ENCODE measurements around the gene ALAS2.
A peak's percentile ranks its signal among the peaks of the same experiment; 100 is the strongest.

ALAS2 gene

GRCh38 chrX:54999717-55000598 is 30.8 kb downstream of the ALAS2 start, which contains the start of gene APEX2:
Gene APEX2, plus strand, starts transcription at chrX:55000363. Its CDS starts 60 bp downstream, at chrX:55000423.
- H3K4me3 ChIP-seq (ENCODE audit: low read depth, low read length) = peak within 1 kb of the TSS; percentile 96
- TF ChIP-seq MAX (IDR thresholded peaks at IDR 0.05; ENCODE audit: low read depth, low read length) (0 out of 2 replicates have a peak, but pooled peaks have one; percentile 21), MYC (IDR thresholded peaks at IDR 0.05; ENCODE audit: low read depth, low read length) (peak; percentile 15; the same call in 1 of the 2 replicates), CTCF (IDR thresholded peaks at IDR 0.05; ENCODE audit: low read depth, low read length) (no peak), POLR2A (IDR thresholded peaks at IDR 0.05; ENCODE audit: extremely low read depth, insufficient read length) (peak; percentile 91)
- DNase-seq (ENCODE audit: low read depth) = peak; percentile 94

GRCh38 chrX:54995621-54996020 is 35.2 kb downstream of the ALAS2 start:
- TF ChIP-seq MAX (IDR thresholded peaks at IDR 0.05; ENCODE audit: low read depth, low read length) (no peak), MYC (IDR thresholded peaks at IDR 0.05; ENCODE audit: low read depth, low read length) (no peak), CTCF (IDR thresholded peaks at IDR 0.05; ENCODE audit: low read depth, low read length) (no peak), POLR2A (IDR thresholded peaks at IDR 0.05; ENCODE audit: extremely low read depth, insufficient read length) (no peak)

GRCh38 chrX:54994668-54995351 is 36.0 kb downstream of the ALAS2 start:
- TF ChIP-seq MAX (IDR thresholded peaks at IDR 0.05; ENCODE audit: low read depth, low read length) = no peak
- no peak for TF ChIP-seq POLR2A (IDR thresholded peaks at IDR 0.05; ENCODE audit: extremely low read depth, insufficient read length)
- TF ChIP-seq CTCF (IDR thresholded peaks at IDR 0.05; ENCODE audit: low read depth, low read length) = no peak
- no peak for TF ChIP-seq MYC (IDR thresholded peaks at IDR 0.05; ENCODE audit: low read depth, low read length)
- DNase-seq (ENCODE audit: low read depth) = peak; percentile 17
- H3K4me3 ChIP-seq (ENCODE audit: low read depth, low read length) = no peak overlapping the region

More at GRCh38 chrX:54995621-54996020, 35.2 kb downstream of the ALAS2 start:
- no peak for DNase-seq (ENCODE audit: low read depth)
- H3K4me3 ChIP-seq (ENCODE audit: low read depth, low read length) = no peak overlapping the region

- no peak for DNase-seq (ENCODE audit: low read depth)
- TF ChIP-seq MYC (IDR thresholded peaks at IDR 0.05; ENCODE audit: low read depth, low read length) (no peak), CTCF (IDR thresholded peaks at IDR 0.05; ENCODE audit: low read depth, low read length) (no peak), MAX (IDR thresholded peaks at IDR 0.05; ENCODE audit: low read depth, low read length) (no peak), POLR2A (IDR thresholded peaks at IDR 0.05; ENCODE audit: extremely low read depth, insufficient read length) (no peak)
- H3K4me3 ChIP-seq (ENCODE audit: low read depth, low read length) = no peak within 1 kb of the TSS
Observed at GRCh38 chrX:54994099-54994498, 36.7 kb downstream of the ALAS2 start, which contains the start of gene PFKFB1. Gene PFKFB1, minus strand, starts transcription at chrX:54994188. Its CDS starts 181 bp downstream, at chrX:54994007.

- no peak overlapping the region for H3K4me3 ChIP-seq (ENCODE audit: low read depth, low read length)
- DNase-seq (ENCODE audit: low read depth) = no peak
- TF ChIP-seq MYC (IDR thresholded peaks at IDR 0.05; ENCODE audit: low read depth, low read length) = no peak
- no peak for TF ChIP-seq CTCF (IDR thresholded peaks at IDR 0.05; ENCODE audit: low read depth, low read length)
- TF ChIP-seq MAX (IDR thresholded peaks at IDR 0.05; ENCODE audit: low read depth, low read length) = no peak
- no peak for TF ChIP-seq POLR2A (IDR thresholded peaks at IDR 0.05; ENCODE audit: extremely low read depth, insufficient read length)
Observed at GRCh38 chrX:54992911-54993622, 37.7 kb downstream of the ALAS2 start.
